Subcutaneous abdominal adipose tissue (tissue), 5 donors: ENCODE results near the gene EDDM13.
"Not testable (repeated sequence)": the region's sequence is repeated elsewhere in the genome, so short reads cannot be mapped to it uniquely, and the experiment has no call there.

Source experiments
- H3K27ac ChIP-seq: one replicate; pipeline ENCODE4 v1.7.0; 2013; ENCODE audit warnings: low read depth, mild to moderate bottlenecking, inconsistent platforms, low read length, moderate library complexity
- H3K27me3 ChIP-seq, 5 donors: one replicate each; pipeline ENCODE4 v1.7.0; 2013; ENCODE audit warnings: low read length in 5 of 5, inconsistent platforms in 1 of 5; ENCODE audit not compliant: control insufficient read depth in 5 of 5, insufficient read depth in 4 of 5
- H3K36me3 ChIP-seq, 5 donors: one replicate each; pipeline ENCODE4 v1.7.0; 2013; ENCODE audit warnings: low read length in 5 of 5; ENCODE audit not compliant: control insufficient read depth in 5 of 5, insufficient read depth in 5 of 5
- H3K4me1 ChIP-seq, 5 donors: one replicate each; pipeline ENCODE4 v1.7.0; 2013; ENCODE audit warnings: low read length in 5 of 5, mild to moderate bottlenecking in 3 of 5, moderate library complexity in 1 of 5; ENCODE audit not compliant: control insufficient read depth in 5 of 5, insufficient read depth in 5 of 5
- H3K4me3 ChIP-seq, 5 donors: one replicate each; pipeline ENCODE4 v1.7.0; 2013; ENCODE audit warnings: low read length in 5 of 5, low read depth in 1 of 5
- H3K9ac ChIP-seq, 5 donors: one replicate each; pipeline ENCODE4 v1.7.0; 2013; ENCODE audit warnings: low read length in 5 of 5, mild to moderate bottlenecking in 4 of 5, moderate library complexity in 3 of 5
- H3K9me3 ChIP-seq, 5 donors: one replicate each; pipeline ENCODE4 v1.7.0; 2013; ENCODE audit warnings: low read length in 5 of 5; ENCODE audit not compliant: control insufficient read depth in 5 of 5
- donor health status: healthy.
- donor health status: healthy.
- donor health status: healthy.
- donor health status: healthy.
- donor health status: healthy.

EDDM13 gene

GRCh38 chr19:56317749-56318148 is 45.2 kb downstream of the EDDM13 start:
- no peaks in the 10 kb centered on the region for H3K9me3 ChIP-seq
- H3K9ac ChIP-seq: no peak overlapping the region
- H3K36me3 ChIP-seq: peaks cover 0 to 1% (median 0%) of the 10 kb centered on the region in 5 donors
- no peaks in the 10 kb centered on the region for H3K27me3 ChIP-seq
- H3K4me3 ChIP-seq: no peak overlapping the region
- no peak overlapping the region for H3K27ac ChIP-seq
- peaks cover 8 to 31% (median 21%) of the 10 kb centered on the region in 5 donors for H3K4me1 ChIP-seq

GRCh38 chr19:56319991-56320390 is 47.4 kb downstream of the EDDM13 start:
- peaks cover 2 to 25% (median 13%) of the 10 kb centered on the region in 5 donors for H3K4me1 ChIP-seq
- no peak overlapping the region for H3K27ac ChIP-seq
- H3K36me3 ChIP-seq: no peaks in the 10 kb centered on the region
- H3K27me3 ChIP-seq: no peaks in the 10 kb centered on the region
- H3K9me3 ChIP-seq: no peaks in the 10 kb centered on the region
- H3K9ac ChIP-seq: no peak overlapping the region
- no peak overlapping the region for H3K4me3 ChIP-seq

GRCh38 chr19:56321254-56321988 is 48.9 kb downstream of the EDDM13 start:
- H3K27ac ChIP-seq: no peak overlapping the region
- no peaks in the 10 kb centered on the region for H3K27me3 ChIP-seq
- peaks cover 0 to 16% (median 4%) of the 10 kb centered on the region in 5 donors for H3K4me1 ChIP-seq
- no peak overlapping the region for H3K4me3 ChIP-seq
- no peaks in the 10 kb centered on the region for H3K36me3 ChIP-seq
- no peak overlapping the region for H3K9ac ChIP-seq
- H3K9me3 ChIP-seq: no peaks in the 10 kb centered on the region

GRCh38 chr19:56321989-56322440 is 49.5 kb downstream of the EDDM13 start:
- Histone ChIP-seq H3K9ac (no peak overlapping the region), H3K27ac (no peak overlapping the region), H3K4me3 (no peak overlapping the region), H3K27me3 (no peaks in the 10 kb centered on the region), H3K4me1 (peaks cover 0 to 16% (median 4%) of the 10 kb centered on the region in 5 donors), H3K36me3 (no peaks in the 10 kb centered on the region), H3K9me3 (no peaks in the 10 kb centered on the region)

- no peak overlapping the region for H3K27ac ChIP-seq
- peaks cover 0 to 9% (median 3%) of the 10 kb centered on the region in 5 donors for H3K4me1 ChIP-seq
- no peak overlapping the region for H3K9ac ChIP-seq
- no peaks in the 10 kb centered on the region for H3K9me3 ChIP-seq
- H3K4me3 ChIP-seq: no peak overlapping the region
- no peaks in the 10 kb centered on the region for H3K36me3 ChIP-seq
- H3K27me3 ChIP-seq: no peaks in the 10 kb centered on the region
Observed at GRCh38 chr19:56324436-56324835, 51.9 kb downstream of the EDDM13 start.

GRCh38 chr19:56332695-56333094 is 60.1 kb downstream of the EDDM13 start:
- Histone ChIP-seq H3K9ac (no peak overlapping the region), H3K36me3 (no peaks in the 10 kb centered on the region), H3K4me1 (no peaks in the 10 kb centered on the region), H3K27me3 (no peaks in the 10 kb centered on the region), H3K4me3 (no peak overlapping the region), H3K27ac (no peak overlapping the region), H3K9me3 (peaks cover 0 to 4% (median 0%) of the 10 kb centered on the region in 5 donors)

- Histone ChIP-seq H3K27ac (no peak overlapping the region), H3K9ac (no peak overlapping the region), H3K9me3 (peaks cover 0 to 4% (median 0%) of the 10 kb centered on the region in 5 donors), H3K4me1 (no peaks in the 10 kb centered on the region), H3K27me3 (no peaks in the 10 kb centered on the region), H3K4me3 (no peak overlapping the region), H3K36me3 (no peaks in the 10 kb centered on the region)
Observed at GRCh38 chr19:56333506-56333905, 61.0 kb downstream of the EDDM13 start.

GRCh38 chr19:56335371-56335770 is 62.8 kb downstream of the EDDM13 start:
- not testable (repeated sequence) for H3K36me3 ChIP-seq, H3K27ac ChIP-seq, H3K27me3 ChIP-seq, H3K9ac ChIP-seq, H3K4me3 ChIP-seq, H3K9me3 ChIP-seq, H3K4me1 ChIP-seq

GRCh38 chr19:56337077-56337476 is 64.5 kb downstream of the EDDM13 start:
- not testable (repeated sequence) for H3K9ac ChIP-seq, H3K9me3 ChIP-seq, H3K4me3 ChIP-seq, H3K27me3 ChIP-seq, H3K27ac ChIP-seq, H3K4me1 ChIP-seq, H3K36me3 ChIP-seq

- H3K36me3 ChIP-seq, H3K27me3 ChIP-seq, H3K4me3 ChIP-seq, H3K27ac ChIP-seq, H3K9ac ChIP-seq, H3K4me1 ChIP-seq, H3K9me3 ChIP-seq: not testable (repeated sequence)
Observed at GRCh38 chr19:56339031-56339430, 66.5 kb downstream of the EDDM13 start.
